HepG2 (cell line): ENCODE data around the gene TSPAN9. TPM values are rescaled to one million over a fixed set of nuclear protein-coding genes. Genes with fewer than 3 reads are reported as not detected.

Experiments used
- ATAC-seq: fragments of 200-7000 bp; cut with Tn5 transposase; 3 replicates; pipeline ENCODE4 v1.9.1; 2020; ENCODE audit warnings: mild to moderate bottlenecking, moderate library complexity
- BruUV-seq: library from RNA; stranded (reverse); fragments of 400-500 nt; replicated peaks from 2 replicates; lab custom pipeline; 2021; lab: Mats Ljungman, UMichigan
- CTCF ChIA-PET: fragments of 300-600 bp; formaldehyde crosslinking; extraction: SDS; loops from one replicate; lab custom pipeline; 2021; ENCODE audit warnings: low total read pairs, inconsistent platforms, low intra/inter-chr PET ratio; lab: Yijun Ruan, JAX
- POLR2A ChIA-PET: fragments of 350-600 bp; sonication (Branson Sonifier 250); formaldehyde crosslinking; loops from one replicate; lab custom pipeline; 2020; ENCODE audit warnings: antibody characterized with exemption, inconsistent platforms; lab: Yijun Ruan, JAX
- DNase-seq: peaks from one replicate; pipeline ENCODE4 v3.0.0-alpha.2; 2015; ENCODE audit warnings: low spot score
- FAIRE-seq: peaks from 3 replicates; lab custom pipeline; 2011; peaks lifted over from hg19 to GRCh38; lab: Jason Lieb, UNC
- H2AFZ ChIP-seq: one replicate; pipeline ENCODE4 v1.6.1; 2011; ENCODE audit warnings: low read length, inconsistent platforms
- H3K27ac ChIP-seq: fragments of 300-600 bp; 3 replicates; pipeline ENCODE4 v1.8.0; 2011; ENCODE audit warnings: mixed run types, mild to moderate bottlenecking, mixed read lengths, low read length, inconsistent platforms; ENCODE audit not compliant: insufficient read depth; ENCODE audit errors: extremely low read length
- H3K27me3 ChIP-seq, 2 experiments: fragments of 200-600 bp in 1 of 2; 2 replicates in 1 of 2; 3 replicates in 1 of 2; pipeline versions ENCODE4 v1.6.0 to v1.8.0; 2011; ENCODE audit warnings: low read length in 2 of 2, mild to moderate bottlenecking in 2 of 2, moderate library complexity in 2 of 2, inconsistent platforms in 1 of 2; ENCODE audit not compliant: insufficient read depth in 2 of 2, control insufficient read depth in 1 of 2
- H3K36me3 ChIP-seq, 2 experiments: fragments of 200-600 bp in 1 of 2; replicated peaks in 1 of 2; 2 replicates in 1 of 2; 3 replicates in 1 of 2; pipeline versions ENCODE4 v1.5.1 to v1.8.0; 2011; ENCODE audit warnings: low read length in 2 of 2, inconsistent platforms in 1 of 2; ENCODE audit not compliant: insufficient read depth in 2 of 2, control insufficient read depth in 1 of 2
- H3K4me1 ChIP-seq: 2 replicates; pipeline ENCODE4 v1.5.1; 2012; ENCODE audit warnings: low read length, inconsistent platforms; ENCODE audit not compliant: insufficient read depth
- H3K4me2 ChIP-seq: 2 replicates; pipeline ENCODE4 v1.6.0; 2011; ENCODE audit warnings: low read depth, low read length, inconsistent platforms
- H3K4me3 ChIP-seq, 3 experiments: fragments of 200-600 bp in 1 of 3; sonication (generic), shearing (Covaris generic) in 1 of 3; replicated peaks in 1 of 3; 2 replicates each; pipeline ENCODE4 v1.5.1; 2011 to 2016; ENCODE audit warnings: low read length in 3 of 3, inconsistent platforms in 2 of 3, low read depth in 2 of 3, mild to moderate bottlenecking in 2 of 3, control low read depth in 1 of 3, mixed read lengths in 1 of 3; ENCODE audit not compliant: insufficient read depth in 1 of 3
- H3K79me2 ChIP-seq: one replicate; pipeline ENCODE4 v1.6.1; 2011; ENCODE audit warnings: low read length, inconsistent platforms; ENCODE audit not compliant: insufficient read depth
- H3K9ac ChIP-seq: 2 replicates; pipeline ENCODE4 v1.6.0; 2011; ENCODE audit warnings: mild to moderate bottlenecking, low read depth, low read length, inconsistent platforms; ENCODE audit not compliant: insufficient read depth
- H3K9me3 ChIP-seq: 2 replicates; pipeline ENCODE4 v1.5.1; 2012; ENCODE audit warnings: mild to moderate bottlenecking, low read length
- H4K20me1 ChIP-seq: 2 replicates; pipeline ENCODE4 v1.6.0; 2011; ENCODE audit warnings: inconsistent platforms, mild to moderate bottlenecking, low read length, moderate library complexity; ENCODE audit not compliant: insufficient read depth
- ATM ChIP-seq: fragments of 450-650 bp; IDR thresholded peaks from 2 replicates; pipeline ENCODE4 v1.7.1; 2017; ENCODE audit warnings: mild to moderate bottlenecking, borderline replicate concordance
- CAMTA2 ChIP-seq: sonication (generic); formaldehyde crosslinking; IDR thresholded peaks from 2 replicates; pipeline ENCODE4 v1.4.0; 2020; ENCODE audit warnings: mild to moderate bottlenecking, missing genetic modification reagents, borderline replicate concordance
- MYPOP ChIP-seq: sonication (generic); formaldehyde crosslinking; IDR thresholded peaks from 2 replicates; pipeline ENCODE4 v1.8.1; 2023; ENCODE audit warnings: mild to moderate bottlenecking, moderate library complexity, missing genetic modification reagents
- REL ChIP-seq: sonication (generic); formaldehyde crosslinking; conservative IDR thresholded peaks from 2 replicates; pipeline ENCODE4 v1.8.0; 2022; ENCODE audit warnings: mild to moderate bottlenecking, missing genetic modification reagents, moderate library complexity
- RNF2 ChIP-seq: fragments of 450-650 bp; conservative IDR thresholded peaks from 2 replicates; pipeline ENCODE4 v1.6.1; 2016; ENCODE audit warnings: low read depth
- TBX2 ChIP-seq: sonication (generic); formaldehyde crosslinking; IDR thresholded peaks from 2 replicates; pipeline ENCODE4 v1.5.0; 2020; ENCODE audit warnings: missing genetic modification reagents, mild to moderate bottlenecking, borderline replicate concordance
- ZFP91 ChIP-seq: sonication (generic); formaldehyde crosslinking; IDR thresholded peaks from 2 replicates; pipeline ENCODE4 v1.9.0; 2022; ENCODE audit warnings: missing genetic modification reagents, mild to moderate bottlenecking, borderline replicate concordance
- WGBS: methylation state at CpG from one replicate; pipeline ENCODE4 v1.1.6; 2017; ENCODE audit warnings: low lambda C conversion rate; 5-methylcytosine and 5-hydroxymethylcytosine counted together
- in situ Hi-C: cut with HindIII; loops from 2 replicates; pipeline ENCODE4 v1.10.0; 2017; ENCODE audit warnings: low pct_unique_long_range_greater_than_20kb; ENCODE audit not compliant: extremely low pct_ligation_motif_present
- intact Hi-C: fragments of 100-400 bp; cut with micrococcal nuclease; formaldehyde crosslinking; loops from one replicate; pipeline ENCODE4 v1.10.0; 2022; ENCODE audit not compliant: unreplicated experiment
- polyA plus RNA-seq, 8 experiments: library from polyadenylated mRNA; depleted of rRNA in 3 of 8; stranded (reverse) in 7 of 8; unstranded in 1 of 8; fragments of >200 nt; fragmentation: Illumina TruSeq in 4 of 8; extraction: Trizol in 4 of 8; gene quantifications; 2 replicates each; pipeline versions ENCODE4 v1.2.1 to v1.2.3, GENCODE V29; 2011 to 2016; ENCODE audit warnings: low read depth in 4 of 8, missing spikeins in 1 of 8, mixed read lengths in 1 of 8; ENCODE audit not compliant: insufficient read depth in 1 of 8
- total RNA-seq, 5 experiments: library from RNA; depleted of rRNA; stranded (reverse); fragments of >200 nt; fragmentation: Illumina TruSeq; extraction: Trizol; gene quantifications; 2 replicates each; pipeline ENCODE4 v1.2.3, GENCODE V29; 2016; ENCODE audit warnings: low read depth in 1 of 5
- TF ChIP-seq, protein P1 (sequence below): sonication (generic); formaldehyde crosslinking; IDR thresholded peaks from 2 replicates; pipeline ENCODE4 v1.8.1; 2022; ENCODE audit warnings: mild to moderate bottlenecking, missing genetic modification reagents
- TF ChIP-seq, protein P2 (sequence below): fragments of 450-650 bp; IDR thresholded peaks from 2 replicates; pipeline ENCODE4 v1.6.1; 2016
- TF ChIP-seq, protein P3 (sequence below): sonication (generic); formaldehyde crosslinking; IDR thresholded peaks from 2 replicates; pipeline ENCODE4 v1.4.0; 2020; ENCODE audit warnings: mild to moderate bottlenecking, missing genetic modification reagents
- TF ChIP-seq, protein P4 (sequence below): IDR thresholded peaks from 2 replicates; pipeline ENCODE4 v1.6.1; 2016; ENCODE audit warnings: missing genetic modification reagents, missing compliant biosample characterization

The TSPAN9 gene
- total and polyA plus RNA-seq, 2 of the 13 experiments (the other 11 are each of a cell fraction or from before 2014, with no cell fraction given): 18.1 to 42.3 TPM

DNA sequence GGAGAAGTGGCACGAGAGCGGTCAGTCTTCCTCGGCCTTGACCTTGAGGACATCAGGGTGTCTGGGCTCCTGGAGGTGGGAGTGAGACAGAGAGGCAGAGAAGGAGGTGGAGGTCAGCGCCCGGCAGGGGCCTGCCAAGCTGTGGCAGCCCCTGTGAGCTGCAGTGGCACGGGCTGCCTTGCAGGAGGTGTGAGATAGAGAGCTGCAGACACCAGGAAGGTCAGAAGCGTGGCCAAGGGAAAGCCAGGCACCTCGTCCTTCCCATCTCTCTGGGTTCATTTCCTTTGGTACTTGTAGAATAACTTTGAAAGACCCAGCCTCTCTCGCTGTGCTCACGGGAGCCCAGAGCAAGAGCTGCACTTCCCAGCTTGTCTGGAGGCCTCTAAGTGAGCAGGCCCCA, 98.1 kb downstream of the TSPAN9 start:
- Histone ChIP-seq H3K9ac (no peak overlapping the region), H3K4me1 (peaks cover 12% of the 10 kb centered on the region), H2AFZ (no peak overlapping the region), H3K27me3 (no peaks in the 10 kb centered on the region), H4K20me1 (no peaks in the 10 kb centered on the region), H3K27ac (no peak overlapping the region), H3K9me3 (no peaks in the 10 kb centered on the region), H3K36me3 (no peaks in the 10 kb centered on the region), H3K79me2 (no peaks in the 10 kb centered on the region), H3K4me3 (no peak overlapping the region), H3K4me2 (no peak overlapping the region)
- ChIA-PET CTCF (no interaction called here), POLR2A (no interaction called here)
- FAIRE-seq (no peak), ATAC-seq (no peak), DNase-seq (no peak)
- no TSS peak for BruUV-seq
- WGBS: 97% methylated on average over 7 of the region's 10 CpGs
- intact Hi-C loops: no loop called here
- in situ Hi-C loops: no loop called here
- no peak for TF ChIP-seq RNF2
- TF ChIP-seq CAMTA2 (CRISPR knock-in tag): no peak
- TF ChIP-seq, protein P1, sequence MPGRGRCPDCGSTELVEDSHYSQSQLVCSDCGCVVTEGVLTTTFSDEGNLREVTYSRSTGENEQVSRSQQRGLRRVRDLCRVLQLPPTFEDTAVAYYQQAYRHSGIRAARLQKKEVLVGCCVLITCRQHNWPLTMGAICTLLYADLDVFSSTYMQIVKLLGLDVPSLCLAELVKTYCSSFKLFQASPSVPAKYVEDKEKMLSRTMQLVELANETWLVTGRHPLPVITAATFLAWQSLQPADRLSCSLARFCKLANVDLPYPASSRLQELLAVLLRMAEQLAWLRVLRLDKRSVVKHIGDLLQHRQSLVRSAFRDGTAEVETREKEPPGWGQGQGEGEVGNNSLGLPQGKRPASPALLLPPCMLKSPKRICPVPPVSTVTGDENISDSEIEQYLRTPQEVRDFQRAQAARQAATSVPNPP (CRISPR knock-in tag): no peak

GRCh38 chr12:3176754-3177153, 99.6 kb downstream of the TSPAN9 start:
- no peaks in the 10 kb centered on the region for H3K27me3 ChIP-seq
- H4K20me1 ChIP-seq: no peaks in the 10 kb centered on the region
- no peak overlapping the region for H3K27ac ChIP-seq
- H3K4me2 ChIP-seq: no peak overlapping the region
- in situ Hi-C loops: no loop called here
- BruUV-seq: no TSS peak
- ATAC-seq (no peak), DNase-seq (no peak), FAIRE-seq (no peak)
- no peaks in the 10 kb centered on the region for H3K9me3 ChIP-seq
- ChIA-PET CTCF (no interaction called here), POLR2A (no interaction called here)
- no peaks in the 10 kb centered on the region for H3K36me3 ChIP-seq
- no peak overlapping the region for H3K4me3 ChIP-seq
- intact Hi-C loops: no loop called here
- H3K79me2 ChIP-seq: no peaks in the 10 kb centered on the region
- H3K9ac ChIP-seq: no peak overlapping the region
- no peak overlapping the region for H2AFZ ChIP-seq
- peaks cover 12% of the 10 kb centered on the region for H3K4me1 ChIP-seq
- WGBS: 92% methylated on average over 9 of the region's 9 CpGs
- no peak for TF ChIP-seq TBX2
- TF ChIP-seq, protein P2, sequence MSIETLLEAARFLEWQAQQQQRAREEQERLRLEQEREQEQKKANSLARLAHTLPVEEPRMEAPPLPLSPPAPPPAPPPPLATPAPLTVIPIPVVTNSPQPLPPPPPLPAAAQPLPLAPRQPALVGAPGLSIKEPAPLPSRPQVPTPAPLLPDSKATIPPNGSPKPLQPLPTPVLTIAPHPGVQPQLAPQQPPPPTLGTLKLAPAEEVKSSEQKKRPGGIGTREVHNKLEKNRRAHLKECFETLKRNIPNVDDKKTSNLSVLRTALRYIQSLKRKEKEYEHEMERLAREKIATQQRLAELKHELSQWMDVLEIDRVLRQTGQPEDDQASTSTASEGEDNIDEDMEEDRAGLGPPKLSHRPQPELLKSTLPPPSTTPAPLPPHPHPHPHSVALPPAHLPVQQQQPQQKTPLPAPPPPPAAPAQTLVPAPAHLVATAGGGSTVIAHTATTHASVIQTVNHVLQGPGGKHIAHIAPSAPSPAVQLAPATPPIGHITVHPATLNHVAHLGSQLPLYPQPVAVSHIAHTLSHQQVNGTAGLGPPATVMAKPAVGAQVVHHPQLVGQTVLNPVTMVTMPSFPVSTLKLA: no peak
- TF ChIP-seq, protein P3, sequence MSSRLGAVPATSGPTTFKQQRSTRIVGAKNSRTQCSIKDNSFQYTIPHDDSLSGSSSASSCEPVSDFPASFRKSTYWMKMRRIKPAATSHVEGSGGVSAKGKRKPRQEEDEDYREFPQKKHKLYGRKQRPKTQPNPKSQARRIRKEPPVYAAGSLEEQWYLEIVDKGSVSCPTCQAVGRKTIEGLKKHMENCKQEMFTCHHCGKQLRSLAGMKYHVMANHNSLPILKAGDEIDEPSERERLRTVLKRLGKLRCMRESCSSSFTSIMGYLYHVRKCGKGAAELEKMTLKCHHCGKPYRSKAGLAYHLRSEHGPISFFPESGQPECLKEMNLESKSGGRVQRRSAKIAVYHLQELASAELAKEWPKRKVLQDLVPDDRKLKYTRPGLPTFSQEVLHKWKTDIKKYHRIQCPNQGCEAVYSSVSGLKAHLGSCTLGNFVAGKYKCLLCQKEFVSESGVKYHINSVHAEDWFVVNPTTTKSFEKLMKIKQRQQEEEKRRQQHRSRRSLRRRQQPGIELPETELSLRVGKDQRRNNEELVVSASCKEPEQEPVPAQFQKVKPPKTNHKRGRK: no peak
- no peak for TF ChIP-seq ZFP91 (CRISPR knock-in tag)
- no peak for TF ChIP-seq REL (CRISPR knock-in tag)
- TF ChIP-seq, protein P4, sequence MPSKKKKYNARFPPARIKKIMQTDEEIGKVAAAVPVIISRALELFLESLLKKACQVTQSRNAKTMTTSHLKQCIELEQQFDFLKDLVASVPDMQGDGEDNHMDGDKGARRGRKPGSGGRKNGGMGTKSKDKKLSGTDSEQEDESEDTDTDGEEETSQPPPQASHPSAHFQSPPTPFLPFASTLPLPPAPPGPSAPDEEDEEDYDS (CRISPR knock-in tag): no peak
- TF ChIP-seq MYPOP (CRISPR knock-in tag): no peak
- no peak for TF ChIP-seq ATM
